Inferior parietal cortex (tissue), 1 donor: ENCODE measurements around the gene FHOD1.

Experiments used
- DNase-seq: peaks from one replicate; pipeline ENCODE4 v3.0.0-alpha.2; 2016; ENCODE audit errors: extremely low spot score

FHOD1 gene

DNA sequence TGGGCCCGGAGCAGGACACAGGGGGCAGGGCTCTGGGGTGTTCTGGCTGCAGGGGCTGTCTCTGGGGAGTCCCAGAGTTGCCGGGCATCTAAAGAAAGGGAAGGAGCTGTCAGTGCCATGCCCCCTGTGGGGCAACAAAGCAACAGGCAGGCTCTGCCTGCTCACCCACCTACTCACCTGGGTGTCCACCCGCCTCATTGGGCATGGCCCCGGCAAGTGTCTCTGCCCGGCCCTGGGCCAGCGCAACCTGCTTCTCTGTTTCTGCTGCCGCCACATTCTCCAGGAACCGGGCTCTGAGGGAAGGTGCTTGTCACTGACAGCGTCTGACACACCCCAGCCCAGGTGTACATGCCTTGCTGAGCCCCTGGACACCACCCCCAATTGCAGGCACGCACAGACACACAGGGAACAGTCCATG lies 13.1 kb downstream of the FHOD1 start:
- DNase-seq = no peak

DNA sequence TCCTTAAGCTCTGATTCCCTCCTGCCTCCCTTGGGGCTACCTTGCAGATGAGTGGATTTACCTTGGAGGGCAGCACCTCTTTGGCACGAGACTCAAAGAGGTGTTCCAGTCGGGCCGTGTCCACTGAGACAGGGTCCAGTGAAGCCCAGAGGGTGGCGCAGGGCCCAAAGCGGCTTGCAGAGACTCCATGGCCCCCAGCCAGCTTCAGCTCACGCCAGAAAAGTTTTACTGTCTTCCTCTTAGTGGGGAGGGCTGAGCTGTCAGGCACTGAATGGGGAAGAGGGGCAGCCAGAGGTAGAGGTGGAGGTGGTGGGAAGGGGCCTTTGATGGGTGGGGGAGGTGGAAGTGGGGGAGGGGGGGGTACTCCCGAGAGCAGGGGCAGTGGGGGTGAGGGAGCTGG lies 13.7 kb downstream of the FHOD1 start:
- DNase-seq = no peak

DNA sequence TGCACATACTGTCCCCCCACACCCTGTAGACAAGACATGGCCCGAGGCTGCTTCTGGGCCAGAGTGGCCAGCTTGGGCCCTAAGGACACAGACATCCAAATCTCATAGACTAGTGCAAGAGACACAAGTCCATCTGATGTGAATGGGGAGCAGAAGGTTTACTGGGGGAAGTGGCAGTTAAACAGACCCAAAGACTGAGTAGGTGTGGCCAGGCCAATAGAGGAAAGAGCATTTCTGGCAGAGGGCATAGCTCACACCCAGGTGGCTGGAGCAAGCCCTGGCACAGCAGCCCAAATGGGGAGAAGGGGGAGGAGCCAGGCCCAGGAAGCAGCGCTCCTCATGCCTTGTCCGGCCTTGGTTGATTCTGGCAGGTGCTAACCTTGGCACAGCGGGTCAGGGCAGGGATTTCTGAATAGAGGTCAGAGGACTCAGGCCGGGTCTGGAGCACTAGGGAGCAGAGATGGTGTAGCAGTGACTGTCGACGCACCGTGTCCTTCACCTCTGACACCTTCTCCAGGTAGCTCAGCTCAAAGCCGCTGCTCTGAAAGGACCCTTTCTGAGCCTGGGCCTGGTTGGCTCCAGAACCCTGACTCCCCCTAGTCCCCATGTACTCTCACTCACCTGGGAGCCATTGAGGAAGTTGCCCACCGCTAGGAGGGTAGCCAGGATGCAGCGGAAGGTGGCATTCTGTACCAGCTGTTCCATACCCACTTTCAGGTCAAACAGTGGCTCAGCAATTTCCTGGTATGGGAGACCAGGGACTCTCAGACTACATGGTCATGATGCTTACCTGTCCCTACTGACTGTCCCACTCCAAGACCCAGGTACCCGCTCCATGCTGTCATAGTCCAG lies 16.2 kb downstream of the FHOD1 start:
- no peak for DNase-seq

DNA sequence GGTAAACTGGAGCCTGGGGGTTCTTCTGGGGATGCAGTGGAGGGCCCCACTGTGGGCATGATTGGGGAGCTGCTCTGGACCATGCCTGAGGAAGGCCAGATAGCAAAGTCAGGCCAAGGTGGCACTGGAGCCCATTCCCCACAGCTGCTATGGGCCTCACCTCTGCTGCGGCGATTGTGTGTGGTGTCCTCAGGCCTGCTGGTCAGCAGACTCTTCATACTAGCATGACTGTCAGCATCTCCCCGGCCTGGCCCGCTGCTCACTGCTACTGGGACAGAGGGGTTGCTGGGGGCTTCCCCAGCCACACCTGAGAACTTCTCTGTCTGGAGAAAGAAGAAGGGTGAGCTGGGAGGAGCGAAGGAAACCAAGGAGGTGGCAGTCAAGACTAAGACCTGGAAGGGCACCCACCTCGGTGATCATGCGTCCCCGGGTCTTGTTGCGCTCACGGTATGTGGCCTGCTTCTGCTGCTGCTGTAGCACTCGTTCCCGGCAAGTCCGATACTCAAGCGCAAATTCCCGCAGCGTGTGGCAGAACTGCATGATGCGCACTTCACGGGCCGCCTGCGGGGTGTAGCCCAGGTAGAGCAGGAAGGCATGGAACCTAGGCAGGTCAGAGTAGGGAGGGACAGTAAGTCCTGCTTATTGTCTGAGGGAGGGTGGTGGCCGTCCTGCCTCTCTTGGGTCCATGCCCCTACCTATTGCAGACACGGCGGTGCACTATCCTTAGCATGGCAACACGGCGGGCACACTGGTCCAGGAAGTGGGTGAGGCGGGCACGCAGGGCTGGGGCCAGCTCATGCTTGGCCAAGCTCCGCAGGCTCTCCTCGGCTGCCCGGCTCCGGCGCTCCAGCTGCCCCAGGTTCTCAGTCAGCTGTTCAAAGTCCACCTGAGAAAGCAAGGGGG lies 17.1 kb downstream of the FHOD1 start:
- DNase-seq = no peak

DNA sequence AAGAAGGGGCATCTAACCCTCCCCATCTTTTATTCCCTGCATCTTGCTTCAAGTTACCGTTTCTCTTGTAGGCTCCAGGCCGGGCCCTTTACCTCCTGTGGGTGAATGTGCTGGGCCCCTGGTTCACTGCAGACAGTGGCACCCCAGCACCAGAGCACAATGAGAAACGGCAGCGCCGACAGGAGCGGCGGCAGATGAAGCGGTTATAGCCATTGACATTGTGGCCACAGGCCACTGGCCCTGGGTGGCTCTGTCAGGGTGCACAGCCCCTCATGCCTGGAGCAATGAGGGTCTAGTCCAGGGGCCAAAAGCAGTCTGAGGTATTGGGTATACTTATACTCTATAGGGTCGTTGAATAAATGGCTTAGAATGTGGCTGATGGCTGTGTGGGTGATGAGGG lies 18.4 kb downstream of the FHOD1 start:
- no peak for DNase-seq

DNA sequence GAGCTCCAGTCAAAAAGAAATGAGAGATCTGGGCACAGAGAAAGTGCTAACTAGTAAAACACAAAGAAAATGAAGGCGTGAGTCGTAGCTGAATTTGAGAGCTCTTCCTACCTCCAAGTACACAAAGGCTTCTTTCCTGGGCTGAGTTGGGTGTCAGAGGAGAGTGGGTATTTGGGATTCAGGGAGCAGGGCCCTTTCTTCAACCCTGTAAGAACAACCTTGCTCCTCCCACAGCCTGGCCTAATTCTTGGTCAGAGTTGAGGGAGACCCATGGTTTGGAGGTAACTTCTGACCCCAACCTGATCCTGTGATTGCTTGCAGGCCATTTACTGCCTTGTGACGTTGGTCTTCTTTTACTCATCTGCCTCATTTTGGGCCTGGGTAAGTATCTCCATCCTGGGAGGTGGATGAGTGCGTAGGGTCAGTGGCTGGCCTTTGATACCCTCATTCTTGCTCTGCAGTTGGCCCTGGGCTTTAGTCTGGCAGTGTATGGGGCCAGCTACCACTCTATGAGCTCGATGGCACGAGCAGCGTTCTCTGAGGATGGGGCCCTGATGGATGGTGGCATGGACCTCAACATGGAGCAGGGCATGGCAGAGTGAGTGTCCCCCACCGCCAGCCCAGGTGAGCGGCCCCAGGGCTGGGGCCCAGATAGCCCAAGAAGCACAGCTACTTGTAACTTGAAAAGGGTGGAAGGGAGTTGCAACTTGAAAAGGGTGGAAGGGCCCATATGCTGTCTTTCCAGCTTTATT lies 19.1 kb downstream of the FHOD1 start:
- DNase-seq = no peak

DNA sequence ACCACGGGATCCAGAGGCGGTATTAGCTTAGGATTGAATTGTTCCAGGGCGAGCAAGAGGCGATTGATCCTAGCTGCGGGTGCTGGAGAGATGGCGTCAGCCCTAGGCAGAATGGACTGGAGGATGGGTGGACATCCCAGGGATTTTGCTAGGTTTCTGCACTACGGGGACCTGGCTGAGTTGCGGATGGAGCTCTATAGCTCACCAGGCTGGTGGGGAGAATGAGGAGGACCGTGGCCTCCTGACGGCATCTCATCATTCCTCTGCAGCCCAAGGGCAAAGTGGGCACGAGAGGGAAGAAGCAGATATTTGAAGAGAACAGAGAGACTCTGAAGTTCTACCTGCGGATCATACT lies 19.7 kb downstream of the FHOD1 start:
- DNase-seq = no peak

DNA sequence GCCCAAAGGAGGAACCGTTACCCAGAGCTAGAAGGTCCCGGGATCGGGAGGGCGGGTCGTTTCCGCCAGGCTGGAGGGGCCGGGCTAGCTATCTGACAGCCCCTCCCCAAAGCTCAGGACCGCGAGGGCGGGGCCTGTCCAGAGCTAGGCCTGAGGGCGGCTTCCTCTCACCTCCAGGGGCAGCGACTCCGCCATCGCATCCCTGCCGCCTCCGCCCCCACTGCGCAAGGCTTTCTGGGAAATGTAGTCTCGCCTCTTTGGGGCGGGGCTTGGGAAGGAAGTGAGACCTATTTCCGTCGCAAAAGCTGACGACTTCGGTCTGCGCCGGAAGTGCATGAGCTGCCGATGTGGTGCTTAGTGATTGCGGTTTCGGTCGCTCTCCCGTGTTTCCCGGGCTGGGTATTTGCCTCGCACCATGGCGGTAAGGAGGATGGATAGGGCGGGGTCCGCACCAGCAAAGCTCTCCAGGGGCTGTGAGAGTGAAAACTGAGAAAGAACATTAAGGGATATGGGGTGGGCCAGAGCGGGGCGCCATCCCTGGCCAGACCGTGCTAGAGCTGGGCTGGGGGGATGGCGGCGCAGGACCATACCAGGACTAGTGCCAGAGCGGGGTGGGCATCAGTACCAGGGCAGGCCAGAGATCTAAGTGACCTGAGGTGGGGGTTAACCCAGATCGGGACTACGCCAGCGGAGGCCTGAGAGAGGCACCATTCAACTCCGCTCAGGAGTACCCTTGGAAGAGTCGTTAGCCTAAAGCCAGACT lies 20.3 kb downstream of the FHOD1 start, which contains the start of gene TMEM208:
Gene TMEM208 (plus strand): TSS at position 327 of the 763 bp plus-strand sequence. CDS start 89 bp downstream, at position 416.
- DNase-seq = peak; percentile 99

DNA sequence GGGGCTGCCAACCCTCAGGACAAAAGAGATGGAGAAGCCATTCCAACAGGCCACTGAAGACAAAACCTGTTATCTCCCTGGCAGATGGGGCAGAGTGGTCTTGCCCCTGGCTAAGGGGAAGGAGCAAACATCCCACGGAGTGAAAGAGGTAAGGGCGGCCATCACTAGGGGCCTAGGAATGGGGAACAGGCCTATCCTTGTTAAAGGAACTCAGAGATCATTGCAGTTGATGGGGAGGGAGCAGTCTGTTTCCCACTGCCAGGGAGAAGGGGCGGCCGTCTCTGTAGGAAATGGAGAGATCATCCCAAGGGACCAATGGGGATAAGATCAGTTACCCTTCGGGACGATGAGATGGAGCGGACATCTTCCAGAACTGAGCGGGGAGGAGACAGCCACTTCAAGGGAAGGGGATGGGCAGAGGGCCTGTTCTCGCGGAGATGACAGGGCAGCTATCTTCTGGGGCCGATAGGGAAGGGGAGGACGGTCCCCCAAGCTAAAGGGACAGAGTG lies 20.9 kb downstream of the FHOD1 start:
- DNase-seq = no peak

DNA sequence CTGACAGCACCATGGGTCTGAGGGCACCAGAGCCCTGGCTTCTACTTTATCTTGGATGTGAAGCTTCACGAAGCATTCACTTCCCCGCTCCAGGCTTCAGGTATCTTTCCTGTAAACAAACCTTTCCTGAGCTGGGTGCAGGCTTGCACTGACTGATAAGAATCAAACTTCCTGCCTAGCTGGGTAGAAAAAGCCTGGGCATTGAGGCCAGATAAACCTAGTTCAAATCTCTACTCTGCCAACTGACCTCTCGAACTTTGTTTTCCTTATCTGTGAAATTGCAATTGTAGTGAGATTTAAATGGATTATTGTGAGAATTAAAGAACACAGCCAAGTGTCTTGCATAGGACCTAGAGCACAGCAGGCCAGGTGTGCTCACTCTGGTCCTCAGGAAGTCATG lies 23.3 kb downstream of the FHOD1 start:
- DNase-seq = no peak

DNA sequence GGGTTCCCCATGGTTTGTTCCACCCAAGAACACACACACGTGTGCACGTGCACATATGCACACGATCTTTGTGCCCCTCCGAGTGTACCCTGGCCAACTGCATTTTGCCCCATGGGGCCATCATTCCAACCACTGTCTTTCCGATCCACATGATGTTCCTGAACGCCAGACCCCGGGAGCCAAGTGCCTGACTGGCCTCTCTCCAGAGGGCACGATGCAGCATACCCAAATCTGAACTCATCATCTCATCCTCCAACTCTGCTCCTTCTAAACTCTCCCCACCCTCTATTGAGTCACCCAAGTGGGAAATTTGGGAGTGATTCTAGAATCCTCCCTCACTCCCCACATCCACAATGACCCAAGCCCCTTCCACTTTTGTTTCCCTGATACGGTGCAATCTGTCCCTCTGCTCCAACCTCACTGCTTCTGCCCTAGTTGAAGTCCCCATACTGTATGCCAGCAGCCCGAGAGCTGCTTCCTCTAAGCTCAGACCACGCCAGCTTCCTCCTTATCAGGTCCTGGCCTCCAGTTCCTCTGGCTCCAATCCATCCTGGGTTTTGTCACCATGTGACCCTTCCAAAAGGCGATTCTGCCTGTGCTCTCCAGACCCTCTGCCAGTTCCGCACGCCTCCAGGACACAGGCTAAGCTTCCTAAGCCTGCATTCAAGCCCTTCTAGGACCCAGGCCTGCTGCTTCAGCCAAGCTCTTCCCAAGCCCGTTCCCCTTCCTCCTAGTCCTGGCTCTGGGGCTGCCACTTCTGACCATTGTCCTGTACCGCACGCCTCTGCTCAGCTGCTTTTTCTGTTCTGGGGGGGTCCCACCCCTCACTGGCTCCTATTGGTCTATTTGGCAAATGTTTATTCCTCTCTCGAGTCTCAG lies 30.4 kb downstream of the FHOD1 start:
- DNase-seq = peak; percentile 25

DNA sequence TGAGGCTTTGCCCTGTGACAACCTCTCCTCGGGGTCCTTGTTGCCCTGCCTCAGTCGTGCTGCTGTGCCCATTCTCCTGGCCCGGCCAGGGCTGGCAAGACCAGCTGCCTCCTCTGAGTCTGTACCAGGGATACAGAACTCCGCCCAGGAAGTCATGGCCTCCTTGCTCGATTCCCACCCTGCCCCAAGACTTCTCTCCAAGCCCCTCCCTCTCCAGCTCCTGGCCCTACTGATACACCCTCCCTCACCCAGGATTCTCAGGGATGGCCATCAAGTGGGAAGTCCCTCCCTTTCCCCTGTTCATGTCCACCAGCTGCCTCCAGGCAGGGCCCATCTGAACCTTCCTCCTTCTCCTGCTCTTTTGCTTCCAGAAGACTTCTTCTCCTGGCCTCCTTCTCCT lies 31.6 kb downstream of the FHOD1 start:
- no peak for DNase-seq

DNA sequence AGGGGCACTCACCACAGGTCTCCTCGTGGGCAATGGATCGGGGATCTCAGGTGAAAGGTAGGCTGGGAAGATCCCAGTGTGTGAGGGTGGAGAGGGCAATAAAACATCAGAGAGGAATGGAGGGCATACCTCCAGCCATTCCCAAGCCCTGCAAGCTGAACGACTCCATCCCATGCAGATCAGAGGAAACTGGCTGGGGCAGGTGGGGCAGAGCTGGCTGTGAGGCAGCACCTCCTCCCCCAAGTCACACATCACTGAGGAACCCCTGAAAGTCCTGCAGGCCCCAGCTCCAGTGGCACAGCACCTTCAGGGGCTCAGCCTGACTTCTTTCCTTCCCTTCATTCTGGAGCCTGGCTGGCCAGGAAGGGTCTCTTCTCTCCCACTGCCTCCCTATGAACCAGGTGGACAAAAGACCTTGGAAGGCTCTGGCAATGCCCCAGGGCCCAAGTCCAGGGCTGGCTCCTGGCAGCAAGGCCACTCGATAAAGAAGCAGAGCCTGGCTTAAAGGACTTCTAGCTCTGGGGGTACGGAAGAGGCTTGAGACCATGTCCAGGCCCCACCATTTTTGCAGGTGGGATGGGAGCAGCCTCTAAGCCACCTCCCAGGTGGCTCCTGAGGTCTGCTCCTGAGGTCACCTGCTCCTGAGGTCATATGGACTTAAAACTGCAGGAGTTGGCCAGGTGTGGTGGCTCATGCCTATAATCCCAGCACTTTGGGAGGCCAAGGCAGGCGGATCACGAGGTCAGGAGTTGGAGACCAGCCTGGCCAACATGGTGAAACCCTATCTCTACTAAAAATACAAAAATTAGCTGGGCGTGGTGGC lies 33.9 kb downstream of the FHOD1 start:
- no peak for DNase-seq

DNA sequence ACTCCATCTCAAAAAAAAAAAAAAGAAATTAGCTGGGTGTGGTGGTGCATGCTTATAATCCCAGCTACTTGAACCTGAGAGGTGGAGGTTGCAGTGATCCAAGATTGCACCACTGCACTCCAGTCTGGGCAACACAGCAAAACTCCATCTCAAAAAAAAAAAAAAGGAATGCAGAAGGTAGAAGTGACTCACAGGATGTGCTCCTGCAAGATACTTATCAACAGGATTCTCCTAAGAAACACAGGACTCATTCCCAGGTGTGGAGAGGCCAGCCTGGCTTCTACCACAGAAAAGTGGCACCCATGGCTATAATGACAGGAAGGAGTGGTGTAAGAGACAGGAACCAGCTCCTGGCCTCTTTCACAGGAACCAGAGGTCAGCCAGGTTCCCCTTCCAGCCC lies 34.5 kb downstream of the FHOD1 start:
- DNase-seq = no peak

DNA sequence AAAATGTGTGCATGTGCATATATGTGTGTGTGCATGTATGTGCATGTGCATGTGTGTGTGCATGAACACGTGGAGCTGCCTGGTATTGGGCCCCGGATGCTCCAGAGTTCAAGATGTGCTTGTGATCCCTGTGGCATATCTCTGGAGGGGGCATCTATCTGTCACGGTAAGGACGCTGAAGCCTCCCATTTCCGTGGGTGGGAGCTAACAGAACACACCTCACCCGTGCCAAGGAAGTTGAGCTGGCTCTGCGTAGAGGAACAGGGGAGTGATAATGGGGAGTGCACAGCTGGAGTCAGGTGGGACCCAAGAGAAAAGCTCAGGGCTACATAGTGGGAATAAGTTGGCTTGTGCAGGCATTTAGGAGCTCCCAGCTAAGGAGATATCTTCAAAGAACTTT lies 35.6 kb downstream of the FHOD1 start:
- DNase-seq = no peak

DNA sequence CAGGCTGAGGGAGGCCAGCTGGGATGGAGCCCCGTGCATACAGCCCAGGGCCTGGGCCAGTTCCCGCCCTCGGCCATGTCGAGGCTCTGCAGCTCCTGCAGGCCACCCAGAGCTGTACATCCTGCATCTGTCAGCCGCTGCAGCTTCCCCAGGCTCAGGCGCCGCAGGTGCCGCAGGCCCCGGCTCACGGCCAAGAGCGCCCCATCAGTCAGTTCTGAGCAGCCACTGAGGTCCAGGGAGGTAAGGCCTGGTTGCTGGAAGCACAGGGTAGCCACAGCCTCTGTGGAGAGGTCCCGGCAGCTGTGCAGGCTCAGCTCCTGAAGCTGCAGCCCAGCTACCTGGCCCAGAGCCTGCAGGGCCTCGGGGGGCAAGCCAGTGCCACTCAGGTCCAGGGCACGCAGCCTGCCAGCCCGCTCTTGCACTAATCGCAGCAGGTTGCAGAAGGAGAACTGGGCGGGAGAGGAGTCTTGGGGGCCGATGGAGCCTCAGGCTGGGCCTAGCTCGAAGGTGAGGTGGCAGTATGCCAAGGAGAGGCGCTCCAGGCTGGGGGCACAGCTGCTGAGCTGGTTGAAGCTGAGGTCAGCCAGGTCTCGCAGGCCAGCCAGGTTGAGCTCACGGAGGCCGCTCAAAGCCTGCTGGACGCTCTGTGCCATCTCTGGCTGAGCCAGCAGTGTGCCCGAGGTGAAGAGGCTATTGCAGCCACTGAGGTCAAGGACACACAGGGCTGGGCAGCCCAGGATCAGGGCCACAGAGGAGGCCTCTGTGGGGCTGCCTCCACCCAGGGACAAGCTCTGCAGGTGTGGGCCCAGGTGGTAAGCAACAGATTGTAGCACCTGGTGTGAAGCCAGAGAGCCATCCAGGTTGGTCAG lies 37.0 kb downstream of the FHOD1 start:
- no peak for DNase-seq

DNA sequence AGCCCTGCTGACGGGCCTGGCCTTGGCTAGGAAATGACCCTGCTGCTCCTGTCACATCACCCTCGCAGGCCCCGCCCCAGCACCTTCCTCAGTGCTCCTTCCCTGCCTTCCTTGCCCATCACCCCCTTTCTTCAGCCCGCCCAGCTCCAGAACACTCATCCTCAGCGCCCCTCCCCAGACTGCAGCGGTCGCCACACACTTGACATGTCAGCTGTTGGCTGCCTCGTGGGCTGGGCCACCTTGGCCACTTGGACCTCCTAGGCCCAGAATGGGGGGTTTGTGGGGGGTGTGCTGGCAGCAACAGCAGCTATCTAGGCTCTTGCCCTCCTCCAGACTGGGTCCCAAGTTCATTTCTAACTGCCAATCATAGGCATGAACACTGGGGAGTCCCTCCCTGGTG lies 37.7 kb downstream of the FHOD1 start:
- DNase-seq = no peak
